ENCODE measurements around the gene ASCC1. TPM values are rescaled to one million over a fixed set of nuclear protein-coding genes. Genes with fewer than 3 reads are reported as not detected.

The ASCC1 gene
- total and polyA plus RNA-seq, 9 donors, result 16.2 to 33.0 (median 24.9) TPM

DNA sequence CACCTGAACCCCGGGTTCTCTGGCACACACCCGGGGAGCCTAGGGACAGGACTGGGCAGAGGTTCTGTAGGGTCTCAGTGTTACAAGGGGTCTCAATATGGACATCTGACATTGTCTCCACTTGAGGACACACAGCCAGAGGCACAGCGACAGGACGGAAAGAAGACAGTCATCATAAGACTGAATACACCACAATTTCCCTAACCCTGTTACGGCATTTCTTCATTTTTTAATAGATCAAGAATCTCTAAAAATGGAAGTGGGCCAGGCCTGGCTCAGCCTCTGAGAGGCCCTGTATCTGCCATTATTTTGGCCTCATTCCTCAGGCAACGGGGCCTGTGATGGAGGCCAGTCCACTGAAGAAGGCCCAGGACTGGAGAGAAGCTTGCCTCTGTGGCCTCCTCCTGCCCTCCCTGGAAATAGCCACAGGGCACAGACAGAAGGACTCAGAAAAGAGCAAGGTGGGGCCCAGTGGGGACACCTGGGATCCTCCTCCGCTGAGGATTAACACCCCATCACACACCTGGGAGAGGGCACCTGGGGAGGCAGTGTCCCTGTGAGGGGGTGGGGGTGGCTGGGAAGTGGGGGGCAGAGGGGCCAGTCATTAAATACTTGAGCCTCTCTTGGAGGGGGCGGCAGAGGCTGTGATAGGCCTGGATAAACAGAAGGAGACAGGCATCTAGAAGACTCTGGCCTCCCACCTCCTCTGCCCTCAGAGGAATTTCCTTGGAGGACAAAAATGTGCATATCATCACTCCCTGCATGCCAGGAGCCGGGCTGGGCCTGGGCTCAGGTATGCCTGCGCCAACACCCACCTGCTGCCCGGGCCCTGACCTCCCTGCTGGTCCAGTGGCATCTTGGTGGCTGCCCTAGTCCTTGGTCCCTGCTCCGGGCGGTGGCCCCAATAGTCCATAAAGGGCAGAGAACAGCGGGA lies 135.8 kb downstream of the ASCC1 start:
- Histone ChIP-seq H3K36me3 (ENCODE audit: control insufficient read depth, insufficient read depth, low read length) (no peaks in the 10 kb centered on the region), H3K4me1 (ENCODE audit: control insufficient read depth, insufficient read depth, low read length) (peaks cover 8% of the 10 kb centered on the region), H3K9me3 (replicated peaks; ENCODE audit: control insufficient read depth, low read depth, low read length) (no peaks in the 10 kb centered on the region), H3K27ac (ENCODE audit: low read length) (no peak overlapping the region), H3K4me3 (ENCODE audit: low read length) (no peak overlapping the region), H3K27me3 (ENCODE audit: control insufficient read depth, insufficient read depth, low read length) (peaks cover under 1% of the 10 kb centered on the region)
- WGBS (ENCODE audit: insufficient coverage), result 71% methylated on average over 9 of the region's 14 CpGs
- no peak for DNase-seq

DNA sequence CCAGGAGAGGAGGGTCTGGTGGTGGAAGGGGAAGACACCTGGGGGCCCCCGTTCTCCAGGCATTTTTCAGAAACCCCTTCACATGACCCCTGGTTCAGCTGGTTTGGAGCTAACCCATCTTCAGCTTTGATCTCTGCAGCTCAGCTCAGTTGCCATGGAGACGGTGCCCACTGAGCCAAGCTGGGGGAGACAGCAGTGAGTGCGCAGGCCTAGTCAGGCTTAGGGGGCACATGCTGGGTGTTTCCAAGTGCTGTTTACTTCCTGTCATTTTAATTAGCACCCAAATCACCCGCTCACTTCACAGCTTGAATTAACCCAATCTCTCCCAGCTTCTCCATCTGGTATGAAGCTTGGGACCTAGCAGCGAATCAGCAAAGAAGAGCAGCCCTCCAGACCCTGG lies 136.7 kb downstream of the ASCC1 start:
- peaks cover 2% of the 10 kb centered on the region for H3K27me3 ChIP-seq (ENCODE audit: control insufficient read depth, insufficient read depth, low read length)
- peaks cover 8% of the 10 kb centered on the region for H3K4me1 ChIP-seq (ENCODE audit: control insufficient read depth, insufficient read depth, low read length)
- H3K36me3 ChIP-seq (ENCODE audit: control insufficient read depth, insufficient read depth, low read length), result no peaks in the 10 kb centered on the region
- WGBS (ENCODE audit: insufficient coverage), result 80% methylated on average over 2 of the region's 5 CpGs
- H3K27ac ChIP-seq (ENCODE audit: low read length), result no peak overlapping the region
- no peak overlapping the region for H3K4me3 ChIP-seq (ENCODE audit: low read length)
- DNase-seq, result no peak
- H3K9me3 ChIP-seq (replicated peaks; ENCODE audit: control insufficient read depth, low read depth, low read length), result no peaks in the 10 kb centered on the region

GRCh38 chr10:72077275-72077990 lies 138.6 kb downstream of the ASCC1 start:
- WGBS (ENCODE audit: insufficient coverage), result 86% methylated on average over 11 of the region's 20 CpGs
- H3K4me3 ChIP-seq (ENCODE audit: low read length), result no peak overlapping the region
- DNase-seq, result no peak
- no peaks in the 10 kb centered on the region for H3K36me3 ChIP-seq (ENCODE audit: control insufficient read depth, insufficient read depth, low read length)
- H3K4me1 ChIP-seq (ENCODE audit: control insufficient read depth, insufficient read depth, low read length), result peaks cover 10% of the 10 kb centered on the region
- H3K27ac ChIP-seq (ENCODE audit: low read length), result no peak overlapping the region
- H3K9me3 ChIP-seq (replicated peaks; ENCODE audit: control insufficient read depth, low read depth, low read length), result no peaks in the 10 kb centered on the region
- H3K27me3 ChIP-seq (ENCODE audit: control insufficient read depth, insufficient read depth, low read length), result peaks cover 2% of the 10 kb centered on the region

DNA sequence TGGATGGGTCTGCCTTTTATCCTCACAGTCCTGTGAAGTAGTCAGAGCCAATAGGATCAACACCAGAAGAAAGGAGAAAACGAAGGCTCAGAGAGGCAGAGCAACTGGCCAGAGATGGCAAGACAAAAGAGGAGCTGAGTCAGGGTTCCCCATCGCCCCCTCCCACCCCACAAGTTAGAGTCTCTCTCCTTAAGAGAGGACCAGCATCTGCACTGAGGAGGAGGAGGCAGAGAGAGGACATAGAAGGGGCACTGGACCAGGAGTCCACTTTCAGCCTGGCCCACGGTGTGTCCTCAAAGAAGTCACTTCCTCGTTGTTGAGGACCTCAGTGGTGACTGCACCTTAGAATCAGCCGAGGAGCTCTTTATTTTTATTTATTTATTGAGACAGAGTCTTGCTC lies 139.3 kb downstream of the ASCC1 start:
- Histone ChIP-seq H3K36me3 (ENCODE audit: control insufficient read depth, insufficient read depth, low read length) (no peaks in the 10 kb centered on the region), H3K27ac (ENCODE audit: low read length) (no peak overlapping the region), H3K4me3 (ENCODE audit: low read length) (no peak overlapping the region), H3K9me3 (replicated peaks; ENCODE audit: control insufficient read depth, low read depth, low read length) (no peaks in the 10 kb centered on the region), H3K4me1 (ENCODE audit: control insufficient read depth, insufficient read depth, low read length) (peaks cover 10% of the 10 kb centered on the region), H3K27me3 (ENCODE audit: control insufficient read depth, insufficient read depth, low read length) (peaks cover 2% of the 10 kb centered on the region)
- no peak for DNase-seq
- no CpG with 5 or more reads among the region's 5 CpGs for WGBS (ENCODE audit: insufficient coverage)

DNA sequence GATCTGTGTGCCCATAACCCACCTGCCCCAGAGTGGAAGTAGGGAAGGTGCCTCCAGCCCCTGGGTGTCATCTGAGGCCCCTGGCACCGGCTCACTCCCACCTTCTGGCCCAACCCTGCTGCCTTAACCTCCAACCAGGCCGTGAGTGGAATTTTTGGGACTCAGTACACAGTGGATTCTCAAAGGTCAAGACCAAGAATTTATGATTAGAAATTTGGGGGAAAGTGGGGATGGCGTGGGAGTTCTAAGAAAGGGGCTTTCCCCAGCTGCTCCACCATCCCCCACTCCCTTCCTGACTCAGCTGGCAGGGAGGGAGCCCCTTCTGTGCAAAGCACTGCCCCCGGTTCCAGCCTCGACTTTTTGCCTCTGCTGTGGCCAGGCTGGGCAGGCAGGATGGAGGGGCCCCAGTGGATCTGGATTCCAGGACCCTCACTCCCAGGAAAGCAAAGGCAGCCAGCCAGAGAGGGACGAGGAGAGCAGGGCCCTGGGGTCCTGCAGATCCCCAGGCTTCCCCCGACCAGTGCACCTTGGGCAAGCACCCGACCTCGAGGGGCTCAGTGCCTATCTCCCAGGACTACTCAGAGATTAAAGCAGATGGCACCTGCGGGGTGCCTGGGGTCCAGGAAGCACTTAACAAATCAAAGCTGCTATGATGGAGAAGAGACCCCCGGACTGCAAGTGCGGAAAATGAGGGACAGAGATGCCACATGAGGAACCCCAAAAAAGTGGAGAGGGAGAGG lies 140.5 kb downstream of the ASCC1 start:
- Histone ChIP-seq H3K4me1 (ENCODE audit: control insufficient read depth, insufficient read depth, low read length) (peaks cover 8% of the 10 kb centered on the region), H3K27ac (ENCODE audit: low read length) (no peak overlapping the region), H3K9me3 (replicated peaks; ENCODE audit: control insufficient read depth, low read depth, low read length) (peaks cover 3% of the 10 kb centered on the region), H3K4me3 (ENCODE audit: low read length) (no peak overlapping the region), H3K27me3 (ENCODE audit: control insufficient read depth, insufficient read depth, low read length) (peaks cover 2% of the 10 kb centered on the region), H3K36me3 (ENCODE audit: control insufficient read depth, insufficient read depth, low read length) (no peaks in the 10 kb centered on the region)
- 63% methylated on average over 9 of the region's 12 CpGs for WGBS (ENCODE audit: insufficient coverage)
- no peak for DNase-seq

DNA sequence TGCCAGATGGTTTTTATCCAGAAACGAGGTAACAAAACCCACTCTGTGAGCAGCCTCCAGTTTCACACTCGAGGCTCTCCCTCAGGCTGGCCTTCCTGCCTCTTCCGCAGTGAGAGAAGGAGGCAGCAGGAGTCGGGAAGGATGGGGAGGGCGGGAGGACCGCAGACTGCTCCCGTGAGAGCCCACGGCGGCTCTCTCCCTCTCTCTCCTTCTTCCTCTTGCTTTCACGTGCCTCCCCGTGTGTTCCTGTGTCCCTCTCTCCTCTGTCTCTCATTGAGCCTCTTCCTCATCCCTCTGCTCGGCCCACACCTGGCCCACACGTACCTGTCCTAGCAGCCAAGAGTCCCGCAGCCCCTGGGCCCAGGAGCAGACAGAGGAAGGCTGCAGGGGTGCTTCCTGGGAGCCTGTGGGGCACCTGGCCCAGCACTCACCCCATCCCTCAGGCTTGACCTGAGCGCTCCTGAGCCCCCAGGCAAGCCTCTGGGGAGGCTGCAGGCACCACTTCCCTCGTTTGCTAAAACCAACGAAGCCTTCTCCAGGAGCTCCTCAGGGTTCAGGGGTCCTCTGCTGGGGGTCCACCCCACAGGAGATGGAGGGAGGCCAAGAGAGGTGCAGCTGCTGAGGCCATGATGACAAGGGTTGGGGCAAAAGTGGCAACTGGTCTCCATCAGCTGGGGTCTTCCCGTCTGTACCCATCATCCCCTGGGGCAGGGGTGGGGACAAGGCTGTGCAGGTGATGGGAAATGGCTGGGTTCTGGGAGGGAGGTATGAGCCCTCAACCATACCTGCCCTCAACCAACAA lies 141.3 kb downstream of the ASCC1 start:
- peaks cover 3% of the 10 kb centered on the region for H3K9me3 ChIP-seq (replicated peaks; ENCODE audit: control insufficient read depth, low read depth, low read length)
- no peak for DNase-seq
- no peak overlapping the region for H3K4me3 ChIP-seq (ENCODE audit: low read length)
- H3K27me3 ChIP-seq (ENCODE audit: control insufficient read depth, insufficient read depth, low read length), result peaks cover 2% of the 10 kb centered on the region
- H3K4me1 ChIP-seq (ENCODE audit: control insufficient read depth, insufficient read depth, low read length), result peaks cover 5% of the 10 kb centered on the region
- 54% methylated on average over 10 of the region's 18 CpGs for WGBS (ENCODE audit: insufficient coverage)
- H3K36me3 ChIP-seq (ENCODE audit: control insufficient read depth, insufficient read depth, low read length), result no peaks in the 10 kb centered on the region
- H3K27ac ChIP-seq (ENCODE audit: low read length), result no peak overlapping the region

DNA sequence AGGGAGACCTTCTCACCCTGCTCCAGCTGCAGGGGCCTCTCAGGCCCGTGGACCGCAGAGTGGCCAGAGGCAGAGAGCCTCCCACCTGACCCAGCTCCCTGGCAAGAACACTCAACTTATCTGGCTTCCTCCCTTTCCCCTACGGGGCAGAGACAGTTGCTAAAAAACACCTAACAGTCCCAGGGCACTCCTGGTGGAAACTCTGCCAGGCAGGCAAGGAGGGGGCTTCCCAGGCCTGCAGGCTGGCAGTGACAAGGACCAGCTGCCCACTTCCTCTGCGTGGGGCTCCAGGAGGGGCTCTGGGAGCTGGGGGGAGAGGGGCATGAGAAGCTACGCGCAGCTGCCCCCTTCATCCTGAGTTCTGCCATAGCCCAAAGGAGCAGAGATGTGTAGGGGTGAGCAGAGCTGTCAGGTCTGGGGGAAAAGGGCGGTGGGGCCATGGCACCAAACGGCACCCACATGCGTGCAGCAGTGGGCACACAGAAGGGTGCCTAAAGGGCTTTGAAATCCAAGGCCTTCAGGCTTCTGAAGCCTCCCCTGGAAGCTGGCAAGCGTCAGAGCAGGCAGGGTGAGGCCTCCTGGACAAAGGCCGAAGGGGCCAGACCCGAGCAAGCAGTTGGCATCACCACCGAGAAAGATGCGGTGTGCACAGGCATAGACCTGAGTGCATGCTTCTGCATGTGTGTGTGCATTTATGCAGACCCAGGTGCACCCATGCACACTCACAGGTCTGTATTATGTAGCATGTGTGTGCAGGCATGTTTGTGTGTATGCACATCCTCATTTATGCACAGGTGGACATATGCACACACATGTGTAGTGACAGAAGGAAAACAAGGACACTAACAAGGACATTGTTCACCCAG lies 142.1 kb downstream of the ASCC1 start:
- H3K9me3 ChIP-seq (replicated peaks; ENCODE audit: control insufficient read depth, low read depth, low read length), result peaks cover 3% of the 10 kb centered on the region
- H3K27me3 ChIP-seq (ENCODE audit: control insufficient read depth, insufficient read depth, low read length), result peaks cover 2% of the 10 kb centered on the region
- H3K4me1 ChIP-seq (ENCODE audit: control insufficient read depth, insufficient read depth, low read length), result peaks cover 8% of the 10 kb centered on the region
- no peaks in the 10 kb centered on the region for H3K36me3 ChIP-seq (ENCODE audit: control insufficient read depth, insufficient read depth, low read length)
- no peak for DNase-seq
- H3K4me3 ChIP-seq (ENCODE audit: low read length), result no peak overlapping the region
- WGBS (ENCODE audit: insufficient coverage), result 66% methylated on average over 11 of the region's 14 CpGs
- no peak overlapping the region for H3K27ac ChIP-seq (ENCODE audit: low read length)

- H3K36me3 ChIP-seq (ENCODE audit: control insufficient read depth, insufficient read depth, low read length), result no peaks in the 10 kb centered on the region
- no peak overlapping the region for H3K27ac ChIP-seq (ENCODE audit: low read length)
- 90% methylated on average over 2 of the region's 5 CpGs for WGBS (ENCODE audit: insufficient coverage)
- peaks cover 2% of the 10 kb centered on the region for H3K27me3 ChIP-seq (ENCODE audit: control insufficient read depth, insufficient read depth, low read length)
- H3K9me3 ChIP-seq (replicated peaks; ENCODE audit: control insufficient read depth, low read depth, low read length), result peaks cover 3% of the 10 kb centered on the region
- no peak for DNase-seq
- no peak overlapping the region for H3K4me3 ChIP-seq (ENCODE audit: low read length)
- H3K4me1 ChIP-seq (ENCODE audit: control insufficient read depth, insufficient read depth, low read length), result peaks cover 14% of the 10 kb centered on the region
Observed at GRCh38 chr10:72072639-72073038, 143.4 kb downstream of the ASCC1 start.

- no peak for DNase-seq
- WGBS (ENCODE audit: insufficient coverage), result 90% methylated on average over 5 of the region's 5 CpGs
- peaks cover 3% of the 10 kb centered on the region for H3K9me3 ChIP-seq (replicated peaks; ENCODE audit: control insufficient read depth, low read depth, low read length)
- H3K4me1 ChIP-seq (ENCODE audit: control insufficient read depth, insufficient read depth, low read length), result peaks cover 19% of the 10 kb centered on the region
- H3K36me3 ChIP-seq (ENCODE audit: control insufficient read depth, insufficient read depth, low read length), result no peaks in the 10 kb centered on the region
- H3K4me3 ChIP-seq (ENCODE audit: low read length), result no peak overlapping the region
- no peak overlapping the region for H3K27ac ChIP-seq (ENCODE audit: low read length)
- peaks cover 4% of the 10 kb centered on the region for H3K27me3 ChIP-seq (ENCODE audit: control insufficient read depth, insufficient read depth, low read length)
Observed at GRCh38 chr10:72072046-72072445, 144.0 kb downstream of the ASCC1 start.
